D341Med (cell line): ENCODE data around the gene ZNF888.
A peak's percentile ranks its signal among the peaks of the same experiment; 100 is the strongest.
"Not testable (repeated sequence)": the region's sequence is repeated elsewhere in the genome, so short reads cannot be mapped to it uniquely, and the experiment has no call there.

ENCODE experiments used
- DNase-seq: peaks from one replicate; pipeline ENCODE4 v3.0.0; 2012; ENCODE audit warnings: low spot score

The ZNF888 gene

GRCh38 chr19:52941523-52941922, 18.3 kb upstream of the ZNF888 start:
- not testable (repeated sequence) for DNase-seq

DNA sequence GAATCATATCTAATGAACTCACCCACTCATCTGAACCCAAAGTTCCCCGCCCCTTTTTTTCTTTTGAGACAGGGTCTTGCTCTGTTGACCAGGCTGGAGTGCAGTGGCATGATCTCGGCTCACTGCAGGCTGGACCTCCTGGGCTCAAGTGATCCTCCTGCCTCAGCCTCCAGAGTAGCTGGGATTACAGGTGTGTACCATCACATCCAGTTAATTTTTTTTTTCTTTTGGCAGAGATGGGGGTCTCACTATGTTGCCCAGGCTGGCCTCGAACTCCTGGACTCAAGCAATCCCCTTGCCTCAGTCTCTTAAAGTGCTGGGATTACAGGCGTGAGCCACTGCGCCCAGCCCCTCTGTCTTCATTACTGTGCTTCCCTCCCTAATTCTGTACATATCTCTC, 17.7 kb upstream of the ZNF888 start:
- not testable (repeated sequence) for DNase-seq

DNA sequence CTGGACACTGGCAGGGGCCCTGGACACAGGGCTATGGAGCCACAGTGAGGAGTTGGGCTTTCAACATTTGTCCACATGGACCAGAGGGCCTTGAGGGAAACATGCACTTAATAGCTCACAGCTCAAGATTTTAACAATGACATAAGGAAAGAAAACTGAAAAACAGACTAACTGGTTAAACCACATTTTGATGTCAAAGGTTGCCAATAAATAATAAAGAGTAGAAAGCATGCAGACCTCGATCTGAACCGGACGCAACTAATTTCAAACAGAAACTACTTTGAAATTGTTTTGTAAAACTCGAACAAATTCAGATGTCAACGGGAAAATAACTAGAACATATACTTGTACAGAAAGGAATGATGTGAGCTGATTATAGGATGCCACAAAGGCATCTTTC, 15.5 kb upstream of the ZNF888 start:
- DNase-seq, result no peak

GRCh38 chr19:52936954-52937325, 13.7 kb upstream of the ZNF888 start:
- DNase-seq, result no peak

- no peak for DNase-seq
Observed at GRCh38 chr19:52936151-52936953, 13.1 kb upstream of the ZNF888 start.

DNA sequence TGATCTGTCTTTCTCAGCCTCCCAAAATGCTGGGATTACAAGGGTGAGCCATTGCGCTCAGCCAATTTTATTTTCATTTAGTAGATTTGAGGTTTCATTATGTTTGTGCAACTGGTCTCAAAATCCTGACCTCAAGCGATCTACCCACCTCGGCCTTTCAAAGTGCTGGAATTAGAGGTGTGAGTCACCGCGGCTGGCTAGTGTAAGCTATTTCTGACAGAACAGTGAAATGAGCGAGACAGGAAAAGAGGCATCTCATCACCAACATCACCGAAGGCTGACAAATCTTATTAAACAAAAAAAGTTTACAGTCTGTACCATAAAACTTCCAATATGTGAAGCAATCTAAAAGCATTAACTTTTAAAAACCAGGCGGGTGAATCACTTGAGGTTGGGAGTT, 12.2 kb upstream of the ZNF888 start:
- DNase-seq, result no peak

- DNase-seq, result not testable (repeated sequence)
Observed at GRCh38 chr19:52924641-52925040, 1.4 kb upstream of the ZNF888 start.

DNA sequence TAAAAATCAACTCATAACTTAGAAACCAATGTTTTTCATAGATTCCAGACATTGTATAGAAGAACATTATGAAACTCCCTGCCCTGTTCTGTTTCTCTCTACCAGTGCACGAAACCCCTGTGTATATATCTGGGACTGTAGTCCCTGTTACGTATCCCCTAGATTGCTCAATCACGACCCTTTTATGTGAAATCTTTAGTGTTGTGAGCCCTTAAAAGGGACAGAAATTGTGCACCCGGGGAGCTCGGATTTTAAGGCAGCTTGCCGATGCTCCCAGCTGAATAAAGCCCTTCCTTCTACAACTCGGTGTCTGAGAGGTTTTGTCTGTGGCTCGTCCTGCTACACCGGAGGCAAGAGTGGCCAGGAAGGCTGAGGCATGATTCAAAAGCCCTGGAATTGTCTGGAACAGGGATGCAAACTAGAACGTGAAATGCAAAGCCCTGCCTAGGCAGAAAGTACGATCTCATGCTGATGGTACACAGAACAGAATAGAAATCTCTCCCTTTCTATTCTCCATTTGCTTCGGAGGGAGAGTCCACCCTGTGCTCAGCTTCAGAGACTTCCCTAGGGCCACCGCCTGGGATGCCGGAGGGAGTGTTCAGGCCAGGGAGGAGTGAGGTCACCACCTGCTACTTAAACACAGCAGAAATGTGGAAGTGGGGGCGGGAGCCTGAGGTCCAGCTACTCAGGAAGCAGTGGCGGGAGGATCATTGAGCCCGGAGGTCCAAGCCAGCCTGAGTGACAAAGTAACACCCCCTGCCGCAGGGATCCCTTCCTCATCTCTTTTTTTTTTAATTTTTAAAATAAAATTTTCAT, 758 bp upstream of the ZNF888 start:
- DNase-seq, result no peak

DNA sequence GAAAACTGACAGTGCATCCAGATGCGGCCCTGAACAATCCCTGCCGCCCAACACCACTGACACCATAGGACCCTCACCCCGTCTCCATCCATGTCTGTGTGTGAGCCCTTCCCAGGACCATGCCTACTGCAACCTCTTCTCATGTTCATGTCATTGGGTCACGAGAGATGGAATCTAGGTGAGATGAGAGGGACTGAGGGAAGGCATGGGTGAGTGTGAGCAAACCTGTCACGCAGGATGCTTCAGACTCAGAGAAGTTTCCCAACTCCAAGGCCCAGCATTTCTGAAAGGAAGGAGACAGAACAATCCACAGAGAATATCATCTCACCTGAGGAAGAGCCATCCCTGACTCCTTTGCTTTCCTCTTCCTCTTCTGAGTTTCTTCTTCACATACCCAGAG, 5.7 kb downstream of the ZNF888 start:
- DNase-seq, result no peak

GRCh38 chr19:52910648-52911047, 12.6 kb downstream of the ZNF888 start:
- no peak for DNase-seq

- not testable (repeated sequence) for DNase-seq
Observed at GRCh38 chr19:52904052-52904780, 19.0 kb downstream of the ZNF888 start.

GRCh38 chr19:52901842-52902241, 21.4 kb downstream of the ZNF888 start:
- DNase-seq, result no peak

DNA sequence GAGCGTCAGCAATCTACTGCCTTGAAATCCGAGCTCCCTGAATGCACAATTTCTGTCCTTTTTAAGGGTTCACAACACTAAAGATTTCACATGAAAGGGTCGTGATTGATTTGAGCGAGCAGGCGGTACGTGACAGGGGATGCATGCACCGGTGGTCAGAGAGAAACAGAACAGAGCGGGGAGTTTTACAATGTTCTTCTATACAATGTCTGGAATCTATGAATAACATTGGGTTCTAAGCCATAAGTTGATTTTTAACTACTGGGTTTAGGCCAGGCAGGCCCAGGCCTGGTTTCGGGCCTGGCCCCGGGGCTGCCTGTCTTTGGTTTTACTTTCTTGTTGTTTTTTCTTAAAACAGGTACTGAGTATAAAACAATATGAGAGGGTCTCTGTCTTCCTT, 24.6 kb downstream of the ZNF888 start:
- DNase-seq, result not testable (repeated sequence)

DNA sequence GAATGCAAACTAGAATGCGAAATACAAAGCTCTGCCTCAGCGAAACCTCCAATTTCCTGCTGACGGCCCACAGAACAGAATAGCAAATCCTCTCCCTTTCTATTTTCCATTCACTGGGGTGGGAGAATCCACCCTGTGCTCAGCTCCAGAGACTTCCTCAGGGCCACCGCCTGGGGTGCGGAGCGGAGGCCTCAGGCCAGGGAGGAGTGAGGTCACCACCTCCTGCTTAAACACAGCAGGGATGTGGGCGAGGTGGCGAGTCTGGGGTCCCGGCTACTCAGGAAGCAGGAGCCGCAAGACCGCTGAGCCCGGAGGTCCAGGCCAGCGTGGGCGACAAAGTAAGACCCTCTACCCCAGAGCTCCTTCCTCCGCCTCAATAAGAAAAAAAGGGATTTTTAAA, 25.1 kb downstream of the ZNF888 start:
- DNase-seq, result peak; percentile 17

DNA sequence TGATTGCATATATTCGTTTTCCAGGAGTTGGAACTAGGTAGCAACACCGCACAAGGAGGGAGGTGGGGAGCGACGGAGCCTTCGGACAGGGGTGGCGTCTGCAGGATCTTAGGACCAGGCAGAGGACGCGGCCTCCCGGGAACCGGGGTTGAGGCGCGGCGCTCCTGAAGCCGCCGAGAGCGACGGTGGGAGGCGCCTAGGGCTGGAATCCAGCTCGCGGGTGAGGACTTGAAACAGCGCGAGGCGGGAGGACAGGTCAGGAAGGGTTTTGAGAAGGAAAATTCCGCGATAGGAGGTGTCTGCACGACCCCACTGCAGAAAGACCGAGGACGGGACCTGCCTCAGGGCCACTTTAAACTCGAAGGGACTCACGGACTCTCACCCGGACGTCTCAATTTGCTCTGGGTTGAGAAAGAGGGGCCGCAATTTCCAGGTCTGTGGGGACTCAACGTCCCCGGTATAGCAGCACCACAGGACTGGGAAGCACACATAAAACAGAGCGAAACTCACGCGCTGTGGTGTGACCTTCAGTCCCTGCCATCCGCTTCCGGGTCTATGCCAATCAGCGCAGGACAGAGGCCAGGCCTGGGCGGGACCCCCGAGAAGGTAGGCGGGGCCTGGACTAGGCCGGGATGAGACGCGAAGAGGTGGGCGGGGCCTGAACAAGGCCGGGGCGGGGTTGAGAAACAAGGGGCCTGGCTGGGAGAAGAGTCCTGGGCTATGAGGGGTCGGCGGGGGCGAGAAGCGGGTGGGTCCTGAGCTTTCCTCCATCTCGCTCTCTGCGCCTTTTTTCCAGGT, 25.9 kb downstream of the ZNF888 start, which contains the start of gene ZNF320:
ZNF320 (minus strand) TSS at position 498 of the 798 bp plus-strand sequence. CDS start 7,380 bp downstream, outside the sequence.
- peak; percentile 97 for DNase-seq

GRCh38 chr19:52896431-52897137, 26.6 kb downstream of the ZNF888 start:
- no peak for DNase-seq

DNA sequence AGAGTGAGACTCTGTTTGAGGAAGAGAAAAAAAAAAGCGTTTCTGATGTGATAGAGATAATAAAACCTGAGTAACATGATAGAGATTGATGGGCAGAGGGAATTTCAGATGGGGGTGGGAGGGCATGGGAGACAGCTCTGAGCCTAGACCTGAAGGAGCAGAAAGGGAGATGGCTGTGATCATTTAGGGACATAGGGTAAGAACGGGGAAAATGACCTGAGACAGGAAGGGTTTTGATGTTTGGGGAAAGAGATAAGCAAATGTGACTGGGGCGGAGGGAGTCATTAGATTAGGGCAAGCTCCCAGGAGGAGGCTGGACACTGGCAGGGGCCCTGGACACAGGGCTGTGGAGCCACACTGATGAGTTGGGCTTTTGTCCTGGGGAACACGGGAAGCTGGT, 31.9 kb downstream of the ZNF888 start:
- no peak for DNase-seq

- DNase-seq, result no peak
Observed at GRCh38 chr19:52889931-52890330, 33.3 kb downstream of the ZNF888 start.

DNA sequence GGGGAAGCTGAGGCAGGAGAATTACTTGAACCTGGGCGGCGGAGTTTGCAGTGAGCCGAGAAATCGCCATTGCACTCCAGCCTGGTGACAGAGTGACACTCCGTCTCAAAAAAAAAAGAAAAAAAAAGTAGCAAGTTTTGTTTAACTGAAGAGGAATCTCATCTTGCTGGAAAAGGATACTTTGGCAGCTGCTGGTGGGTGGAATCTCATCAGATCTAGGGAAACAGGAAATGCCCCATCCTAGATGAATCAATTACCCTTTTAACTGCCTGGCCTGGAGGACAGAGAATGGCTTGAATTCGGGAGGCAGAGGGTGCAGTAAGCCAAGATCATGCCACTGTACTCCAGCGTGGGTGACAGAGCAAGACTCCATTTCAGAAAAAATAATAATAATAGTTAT, 34.2 kb downstream of the ZNF888 start:
- no peak for DNase-seq

DNA sequence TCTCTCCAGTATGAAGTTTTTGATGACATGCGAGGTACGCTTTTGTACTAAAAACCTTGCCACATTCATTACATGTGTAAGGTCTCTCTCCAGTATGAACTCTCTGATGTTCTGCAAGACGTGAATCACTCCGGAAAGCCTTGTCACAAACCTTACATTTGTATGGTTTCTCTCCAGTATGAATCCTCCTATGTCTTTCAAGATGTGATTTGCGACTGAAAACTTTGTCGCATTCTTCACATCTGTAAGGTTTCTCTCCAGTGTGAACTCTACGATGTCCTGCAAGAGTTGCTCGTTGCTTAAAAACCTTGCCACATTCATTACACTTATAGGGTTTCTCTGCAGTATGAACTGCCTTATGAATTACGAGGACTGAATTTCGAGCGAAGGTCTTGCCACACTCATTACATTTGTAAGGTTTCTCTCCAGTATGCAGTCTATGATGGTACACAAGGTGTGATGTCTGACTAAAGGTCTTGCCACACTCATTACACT, 42.3 kb downstream of the ZNF888 start:
- no peak for DNase-seq

DNA sequence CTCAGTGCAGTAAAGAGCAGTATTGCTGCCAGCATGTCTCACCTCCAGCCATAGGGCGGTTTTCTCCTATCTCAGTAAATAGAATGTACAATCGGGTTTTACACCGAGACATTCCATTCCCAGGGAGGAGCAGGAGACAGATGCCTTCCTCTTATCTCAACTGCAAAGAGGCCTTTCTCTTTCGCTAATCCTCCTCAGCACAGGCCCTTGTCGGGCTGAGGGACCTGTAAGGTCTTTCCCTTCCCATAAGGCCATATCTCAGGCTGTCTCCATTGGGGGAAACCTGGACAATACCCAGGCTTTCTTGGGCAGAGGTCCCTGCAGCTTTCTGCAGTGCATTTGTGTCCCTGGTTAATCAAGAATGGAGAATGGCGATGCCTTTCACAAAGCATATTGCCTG, 50.2 kb downstream of the ZNF888 start:
- not testable (repeated sequence) for DNase-seq
